ENCODE results near the gene NCOA7.
A peak's percentile ranks its signal among the peaks of the same experiment; 100 is the strongest.

NCOA7 gene

GRCh38 chr6:125789167-125789566 is 1.6 kb upstream of the NCOA7 start:
- no peak for TF ChIP-seq CTCF (IDR thresholded peaks at IDR 0.05; ENCODE audit: insufficient read depth, low read length, poor library complexity, severe bottlenecking)
- H3K27me3 ChIP-seq (replicated peaks; ENCODE audit: control insufficient read depth, insufficient read depth, low read length) = no peaks in the 10 kb centered on the region
- DNase-seq (ENCODE audit: extremely low read depth, insufficient read length) = no peak
- H3K36me3 ChIP-seq (ENCODE audit: control insufficient read depth, insufficient read depth, low read length) = no peaks in the 10 kb centered on the region
- no peak overlapping the region for H3K4me3 ChIP-seq (replicated peaks; ENCODE audit: low read depth, low read length)

- TF ChIP-seq CTCF (IDR thresholded peaks at IDR 0.05; ENCODE audit: insufficient read depth, low read length, poor library complexity, severe bottlenecking) = no peak
- Histone ChIP-seq H3K27me3 (replicated peaks; ENCODE audit: control insufficient read depth, insufficient read depth, low read length) (no peaks in the 10 kb centered on the region), H3K36me3 (ENCODE audit: control insufficient read depth, insufficient read depth, low read length) (no peaks in the 10 kb centered on the region), H3K4me3 (replicated peaks; ENCODE audit: low read depth, low read length) (peak overlapping the region; percentile 83)
- DNase-seq (ENCODE audit: extremely low read depth, insufficient read length) = peak; percentile 59
These were observed 993 bp upstream of the NCOA7 start for GRCh38 chr6:125789576-125790357.

- Histone ChIP-seq H3K36me3 (ENCODE audit: control insufficient read depth, insufficient read depth, low read length) (no peaks in the 10 kb centered on the region), H3K4me3 (replicated peaks; ENCODE audit: low read depth, low read length) (peak overlapping the region; percentile 83), H3K27me3 (replicated peaks; ENCODE audit: control insufficient read depth, insufficient read depth, low read length) (no peaks in the 10 kb centered on the region)
- DNase-seq (ENCODE audit: extremely low read depth, insufficient read length) = no peak
- TF ChIP-seq CTCF (IDR thresholded peaks at IDR 0.05; ENCODE audit: insufficient read depth, low read length, poor library complexity, severe bottlenecking) = peak; percentile 73
These were observed 525 bp downstream of the NCOA7 start for GRCh38 chr6:125791151-125791819.

GRCh38 chr6:125791820-125792165 is 1.0 kb downstream of the NCOA7 start:
- H3K27me3 ChIP-seq (replicated peaks; ENCODE audit: control insufficient read depth, insufficient read depth, low read length) = no peaks in the 10 kb centered on the region
- H3K4me3 ChIP-seq (replicated peaks; ENCODE audit: low read depth, low read length) = peak overlapping the region; percentile 83
- H3K36me3 ChIP-seq (ENCODE audit: control insufficient read depth, insufficient read depth, low read length) = no peaks in the 10 kb centered on the region
- no peak for TF ChIP-seq CTCF (IDR thresholded peaks at IDR 0.05; ENCODE audit: insufficient read depth, low read length, poor library complexity, severe bottlenecking)
- DNase-seq (ENCODE audit: extremely low read depth, insufficient read length) = no peak

GRCh38 chr6:125792172-125792571 is 1.4 kb downstream of the NCOA7 start:
- H3K4me3 ChIP-seq (replicated peaks; ENCODE audit: low read depth, low read length) = no peak overlapping the region
- no peak for DNase-seq (ENCODE audit: extremely low read depth, insufficient read length)
- no peaks in the 10 kb centered on the region for H3K27me3 ChIP-seq (replicated peaks; ENCODE audit: control insufficient read depth, insufficient read depth, low read length)
- TF ChIP-seq CTCF (IDR thresholded peaks at IDR 0.05; ENCODE audit: insufficient read depth, low read length, poor library complexity, severe bottlenecking) = no peak
- H3K36me3 ChIP-seq (ENCODE audit: control insufficient read depth, insufficient read depth, low read length) = no peaks in the 10 kb centered on the region
